HCT116 (cell line): ENCODE measurements around the gene ERICH3. TPM values are rescaled to one million over a fixed set of nuclear protein-coding genes. Genes with fewer than 3 reads are reported as not detected.

ENCODE experiments used
- ATAC-seq: fragments of 200-7000 bp; cut with Tn5 transposase; 2 replicates; pipeline ENCODE4 v1.9.1; 2020; ENCODE audit warnings: mild to moderate bottlenecking, moderate library complexity
- BruUV-seq: library from RNA; stranded (reverse); fragments of 400-500 nt; replicated peaks from 2 replicates; lab custom pipeline; 2021; lab: Mats Ljungman, UMichigan
- CTCF ChIA-PET: fragments of 300-600 bp; sonication (Branson Sonifier 250); formaldehyde crosslinking; loops from one replicate; lab custom pipeline; 2021; ENCODE audit warnings: antibody characterized with exemption; lab: Charles Lee
- POLR2A ChIA-PET: fragments of 300-600, 350-600 bp; sonication (Branson Sonifier 250); formaldehyde crosslinking; loops from one replicate; lab custom pipeline; 2021; ENCODE audit warnings: antibody characterized with exemption; lab: Charles Lee
- RAD21 ChIA-PET, 2 experiments: fragments of 300-600 bp; sonication (Branson Sonifier 250); formaldehyde crosslinking; loops; one replicate each; lab custom pipeline; 2023; ENCODE audit warnings: low total read pairs in 2 of 2; ENCODE audit not compliant: uncharacterized antibody in 2 of 2, unreplicated experiment in 2 of 2, low non-redundant PET in 1 of 2; lab: Charles Lee
- DNase-seq: peaks from one replicate; pipeline ENCODE4 v3.0.0-alpha.2; 2010; ENCODE audit warnings: low read depth, low spot score
- H2AFZ ChIP-seq: fragments of 200-600 bp; shearing (Covaris generic), sonication (generic); 2 replicates; pipeline ENCODE4 v1.6.1; 2017; ENCODE audit warnings: low read depth, mixed run types, mixed read lengths, antibody characterized with exemption, low read length; ENCODE audit not compliant: poor library complexity, severe bottlenecking
- H3K27ac ChIP-seq: 2 replicates; pipeline ENCODE4 v1.5.1; 2012; ENCODE audit warnings: low read depth, low read length
- H3K27me3 ChIP-seq: fragments of 200-600 bp; sonication (generic); 2 replicates; pipeline ENCODE4 v1.6.1; 2016; ENCODE audit warnings: mixed run types, low read length, mixed read lengths; ENCODE audit not compliant: insufficient read depth
- H3K36me3 ChIP-seq, 2 experiments: fragments of 200-500 bp in 1 of 2; fragments of 200-600 bp in 1 of 2; sonication (Bioruptor generic) in 1 of 2; sonication (generic) in 1 of 2; 2 replicates each; pipeline versions ENCODE4 v1.5.1 to v1.6.1; 2014 to 2016; ENCODE audit warnings: low read length in 2 of 2, inconsistent platforms in 1 of 2, mixed read lengths in 1 of 2, mixed run types in 1 of 2; ENCODE audit not compliant: insufficient read depth in 2 of 2, control insufficient read depth in 1 of 2
- H3K4me1 ChIP-seq, 2 experiments: fragments of 200-600 bp in 1 of 2; sonication (generic) in 1 of 2; 2 replicates each; pipeline versions ENCODE4 v1.5.1 to v1.6.1; 2012 to 2017; ENCODE audit warnings: low read length in 2 of 2, inconsistent platforms in 1 of 2, mild to moderate bottlenecking in 1 of 2, mixed read lengths in 1 of 2, mixed run types in 1 of 2, moderate library complexity in 1 of 2; ENCODE audit not compliant: insufficient read depth in 2 of 2, control insufficient read depth in 1 of 2
- H3K4me2 ChIP-seq: fragments of 200-600 bp; sonication (generic); 2 replicates; pipeline ENCODE4 v1.6.1; 2017; ENCODE audit warnings: mixed run types, low read length, mixed read lengths
- H3K4me3 ChIP-seq, 2 experiments: fragments of 200-600 bp in 1 of 2; sonication (generic) in 1 of 2; replicated peaks in 1 of 2; 2 replicates each; pipeline ENCODE4 v1.5.1; 2011 to 2016; ENCODE audit warnings: low read length in 2 of 2, control low read depth in 1 of 2, low read depth in 1 of 2, mild to moderate bottlenecking in 1 of 2, mixed read lengths in 1 of 2, mixed run types in 1 of 2
- H3K79me2 ChIP-seq: fragments of 200-600 bp; sonication (generic); 2 replicates; pipeline ENCODE4 v1.6.1; 2017; ENCODE audit warnings: mild to moderate bottlenecking, mixed run types, low read length, moderate library complexity, mixed read lengths; ENCODE audit not compliant: insufficient read depth
- H3K9ac ChIP-seq: fragments of 200-600 bp; sonication (generic); 2 replicates; pipeline ENCODE4 v1.6.1; 2016; ENCODE audit warnings: low read length, mixed read lengths
- H3K9me2 ChIP-seq: fragments of 200-600 bp; sonication (generic), shearing (Covaris generic); 2 replicates; pipeline ENCODE4 v1.6.1; 2017; ENCODE audit warnings: mixed run types, mild to moderate bottlenecking, moderate library complexity; ENCODE audit not compliant: insufficient read depth
- H3K9me3 ChIP-seq, 2 experiments: fragments of 200-500 bp in 1 of 2; fragments of 200-600 bp in 1 of 2; sonication (Bioruptor generic) in 1 of 2; sonication (generic) in 1 of 2; 2 replicates each; pipeline ENCODE4 v1.6.1; 2014 to 2017; ENCODE audit warnings: low read length in 2 of 2, mixed read lengths in 2 of 2, inconsistent platforms in 1 of 2, low read depth in 1 of 2, mild to moderate bottlenecking in 1 of 2, mixed run types in 1 of 2, moderate library complexity in 1 of 2; ENCODE audit not compliant: control insufficient read depth in 1 of 2, insufficient read depth in 1 of 2
- H4K20me1 ChIP-seq: fragments of 200-600 bp; sonication (generic), shearing (Covaris generic); 2 replicates; pipeline ENCODE4 v1.6.1; 2017; ENCODE audit warnings: mixed run types, mild to moderate bottlenecking, moderate library complexity; ENCODE audit not compliant: insufficient read depth
- CBX3 ChIP-seq: IDR thresholded peaks from 2 replicates; pipeline ENCODE4 v1.6.1; 2012; ENCODE audit warnings: low read depth
- CEBPB ChIP-seq: IDR thresholded peaks from 2 replicates; pipeline ENCODE4 v1.6.1; 2012; ENCODE audit warnings: low read depth
- ELF1 ChIP-seq: IDR thresholded peaks from 2 replicates; pipeline ENCODE4 v1.6.1; 2012; ENCODE audit warnings: low read depth, borderline replicate concordance
- EZH2 ChIP-seq: fragments of 200-600 bp; sonication (generic); IDR thresholded peaks from 2 replicates; pipeline ENCODE4 v1.6.1; 2017; ENCODE audit warnings: antibody characterized with exemption, mixed run types
- EZH2phosphoT487 ChIP-seq: fragments of 200-600 bp; IDR thresholded peaks from 2 replicates; pipeline ENCODE4 v1.6.1; 2018; ENCODE audit warnings: antibody characterized with exemption, borderline replicate concordance
- FOSL1 ChIP-seq: IDR thresholded peaks from 2 replicates; pipeline ENCODE4 v1.6.1; 2012; ENCODE audit warnings: low read depth
- JUND ChIP-seq: IDR thresholded peaks from 2 replicates; pipeline ENCODE4 v1.6.1; 2012
- MAX ChIP-seq: IDR thresholded peaks from 2 replicates; pipeline ENCODE4 v1.6.1; 2012
- POLR2A ChIP-seq: IDR thresholded peaks from 2 replicates; pipeline ENCODE4 v1.7.0; 2011; ENCODE audit warnings: borderline replicate concordance; ENCODE audit not compliant: insufficient read depth, insufficient read length; ENCODE audit errors: extremely low read depth
- POLR2AphosphoS5 ChIP-seq: IDR thresholded peaks from 2 replicates; pipeline ENCODE4 v1.6.1; 2011; ENCODE audit warnings: mild to moderate bottlenecking, low read depth, low read length, moderate library complexity
- RAD21 ChIP-seq: IDR thresholded peaks from 2 replicates; pipeline ENCODE4 v1.6.1; 2012; ENCODE audit warnings: low read depth, mild to moderate bottlenecking
- SRF ChIP-seq: IDR thresholded peaks from 2 replicates; pipeline ENCODE4 v1.6.1; 2012; ENCODE audit warnings: low read depth
- TCF7L2 ChIP-seq: IDR thresholded peaks from 2 replicates; pipeline ENCODE4 v1.7.0; 2011; ENCODE audit warnings: borderline replicate concordance, inconsistent platforms; ENCODE audit not compliant: insufficient read depth, insufficient read length; ENCODE audit errors: extremely low read depth
- YY1 ChIP-seq: IDR thresholded peaks from 2 replicates; pipeline ENCODE4 v1.6.1; 2011; ENCODE audit warnings: low read length, low read depth, moderate library complexity, mild to moderate bottlenecking; ENCODE audit not compliant: insufficient replicate concordance; ENCODE audit errors: extremely low read depth
- ZBTB33 ChIP-seq: IDR thresholded peaks from 2 replicates; pipeline ENCODE4 v1.6.1; 2011; ENCODE audit warnings: mild to moderate bottlenecking, low read length, moderate library complexity; ENCODE audit not compliant: insufficient replicate concordance; ENCODE audit errors: extremely low read depth
- ZNF274 ChIP-seq: fragments of 200-500 bp; sonication (Bioruptor generic); IDR thresholded peaks from 2 replicates; pipeline ENCODE4 v1.6.1; 2014; ENCODE audit warnings: mild to moderate bottlenecking, low read depth, low read length, inconsistent platforms
- intact Hi-C: fragments of 100-400 bp; cut with micrococcal nuclease; formaldehyde crosslinking; loops from 2 replicates; pipeline ENCODE4 v1.10.0; 2022
- total RNA-seq: library from RNA; stranded (reverse); gene quantifications from one replicate; pipeline ENCODE4 v1.2.1, GENCODE V29; 2021; ENCODE audit not compliant: unreplicated experiment
- TF ChIP-seq, protein P1 (sequence below), 3 experiments: fragments of 200-600 bp in 1 of 3; sonication (generic) in 1 of 3; IDR thresholded peaks in 2 of 3; conservative IDR thresholded peaks in 1 of 3; 2 replicates each; pipeline ENCODE4 v1.5.1; 2012 to 2017; ENCODE audit warnings: low read depth in 2 of 3, low read length in 2 of 3, antibody characterized with exemption in 1 of 3, borderline replicate concordance in 1 of 3, control low read depth in 1 of 3, mild to moderate bottlenecking in 1 of 3, mixed read lengths in 1 of 3, mixed run types in 1 of 3, moderate library complexity in 1 of 3; ENCODE audit not compliant: insufficient read depth in 1 of 3

Gene ERICH3
- total RNA-seq, 1 experiment from 2014 or later, result not detected

GRCh38 chr1:74545821-74546220, 127.8 kb downstream of the ERICH3 start:
- no peak for TF ChIP-seq YY1
- TF ChIP-seq POLR2A, result no peak
- TF ChIP-seq JUND, result no peak
- TF ChIP-seq POLR2AphosphoS5, result no peak
- no peak for TF ChIP-seq SRF
- TF ChIP-seq CEBPB, result no peak
- TF ChIP-seq FOSL1, result no peak
- TF ChIP-seq EZH2phosphoT487, result no peak
- TF ChIP-seq RAD21, result no peak
- TF ChIP-seq ELF1, result no peak
- TF ChIP-seq CBX3, result no peak
- TF ChIP-seq ZBTB33, result no peak
- TF ChIP-seq MAX, result no peak
- TF ChIP-seq, protein P1, sequence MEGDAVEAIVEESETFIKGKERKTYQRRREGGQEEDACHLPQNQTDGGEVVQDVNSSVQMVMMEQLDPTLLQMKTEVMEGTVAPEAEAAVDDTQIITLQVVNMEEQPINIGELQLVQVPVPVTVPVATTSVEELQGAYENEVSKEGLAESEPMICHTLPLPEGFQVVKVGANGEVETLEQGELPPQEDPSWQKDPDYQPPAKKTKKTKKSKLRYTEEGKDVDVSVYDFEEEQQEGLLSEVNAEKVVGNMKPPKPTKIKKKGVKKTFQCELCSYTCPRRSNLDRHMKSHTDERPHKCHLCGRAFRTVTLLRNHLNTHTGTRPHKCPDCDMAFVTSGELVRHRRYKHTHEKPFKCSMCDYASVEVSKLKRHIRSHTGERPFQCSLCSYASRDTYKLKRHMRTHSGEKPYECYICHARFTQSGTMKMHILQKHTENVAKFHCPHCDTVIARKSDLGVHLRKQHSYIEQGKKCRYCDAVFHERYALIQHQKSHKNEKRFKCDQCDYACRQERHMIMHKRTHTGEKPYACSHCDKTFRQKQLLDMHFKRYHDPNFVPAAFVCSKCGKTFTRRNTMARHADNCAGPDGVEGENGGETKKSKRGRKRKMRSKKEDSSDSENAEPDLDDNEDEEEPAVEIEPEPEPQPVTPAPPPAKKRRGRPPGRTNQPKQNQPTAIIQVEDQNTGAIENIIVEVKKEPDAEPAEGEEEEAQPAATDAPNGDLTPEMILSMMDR (IDR thresholded peaks at IDR 0.05 in 2 of 3, conservative IDR thresholded peaks at IDR 0.05 in 1 of 3; ENCODE audit: borderline replicate concordance in 1 of 3, insufficient read depth in 1 of 3, low read depth in 2 of 3, low read length in 2 of 3), result no peak
- TF ChIP-seq TCF7L2, result no peak
- no peak for TF ChIP-seq EZH2
- TF ChIP-seq ZNF274, result no peak
- ATAC-seq, result no peak
- ChIA-PET CTCF (no interaction called here), POLR2A (no interaction called here), RAD21 (no interaction called here)
- no peaks in the 10 kb centered on the region for H3K79me2 ChIP-seq
- no peak overlapping the region for H3K4me2 ChIP-seq
- H3K27me3 ChIP-seq, result peaks cover 30% of the 10 kb centered on the region
- no peak overlapping the region for H2AFZ ChIP-seq
- DNase-seq, result no peak
- no TSS peak for BruUV-seq
- no peaks in the 10 kb centered on the region for H4K20me1 ChIP-seq
- H3K36me3 ChIP-seq, result no peaks in the 10 kb centered on the region
- no peak overlapping the region for H3K9ac ChIP-seq
- intact Hi-C loops, result no loop called here
- no peaks in the 10 kb centered on the region for H3K9me3 ChIP-seq
- no peaks in the 10 kb centered on the region for H3K4me1 ChIP-seq
- H3K4me3 ChIP-seq, result no peak overlapping the region
- no peak overlapping the region for H3K27ac ChIP-seq
- no peaks in the 10 kb centered on the region for H3K9me2 ChIP-seq
